BLaER1 (cell line): ENCODE results near the gene FASTK.
A peak's percentile ranks its signal among the peaks of the same experiment; 100 is the strongest.
"Not testable (repeated sequence)": the region's sequence is repeated elsewhere in the genome, so short reads cannot be mapped to it uniquely, and the experiment has no call there.

Experiments
- H3K27ac ChIP-seq: shearing (Covaris generic); formaldehyde crosslinking; 2 replicates; pipeline ENCODE4 v1.8.1; 2022
- H3K27me3 ChIP-seq: shearing (Covaris generic); formaldehyde crosslinking; 2 replicates; pipeline ENCODE4 v1.8.1; 2022
- H3K36me3 ChIP-seq: shearing (Covaris generic); formaldehyde crosslinking; 2 replicates; pipeline ENCODE4 v1.8.1; 2022
- H3K4me1 ChIP-seq: shearing (Covaris generic); formaldehyde crosslinking; 2 replicates; pipeline ENCODE4 v1.8.1; 2022
- H3K4me2 ChIP-seq: shearing (Covaris generic); formaldehyde crosslinking; 2 replicates; pipeline ENCODE4 v1.8.1; 2022
- H3K4me3 ChIP-seq: shearing (Covaris generic); formaldehyde crosslinking; 2 replicates; pipeline ENCODE4 v1.8.1; 2022
- H3K9ac ChIP-seq: shearing (Covaris generic); formaldehyde crosslinking; 2 replicates; pipeline ENCODE4 v1.8.1; 2022
- H3K9me3 ChIP-seq: shearing (Covaris generic); formaldehyde crosslinking; 2 replicates; pipeline ENCODE4 v1.8.1; 2022
- H4K20me1 ChIP-seq: shearing (Covaris generic); formaldehyde crosslinking; 2 replicates; pipeline ENCODE4 v1.8.1; 2022
- Cebpa-rat ChIP-seq: shearing (Covaris generic); IDR thresholded peaks from 2 replicates; pipeline ENCODE4 v1.8.1; 2022

Gene FASTK

GRCh38 chr7:151031011-151031410 is 49.6 kb downstream of the FASTK start:
- H4K20me1 ChIP-seq = 0 out of 2 replicates have a peak, but pooled peaks cover 7% of the 10 kb centered on the region
- TF ChIP-seq Cebpa-rat = no peak
- H3K4me1 ChIP-seq = peaks cover 21% of the 10 kb centered on the region
- peaks cover under 1% of the 10 kb centered on the region; the same call in 1 of the 2 replicates for H3K27me3 ChIP-seq
- H3K9ac ChIP-seq = 0 out of 2 replicates have a peak overlapping the region, but pooled peaks have one; percentile 15
- H3K36me3 ChIP-seq = peaks cover 33% of the 10 kb centered on the region
- no peak overlapping the region for H3K27ac ChIP-seq
- H3K9me3 ChIP-seq = no peaks in the 10 kb centered on the region
- H3K4me2 ChIP-seq = no peak overlapping the region
- H3K4me3 ChIP-seq = no peak overlapping the region

- Histone ChIP-seq H3K9me3 (no peaks in the 10 kb centered on the region), H3K36me3 (peaks cover 13% of the 10 kb centered on the region), H3K4me1 (peaks cover 21% of the 10 kb centered on the region), H3K27ac (peak overlapping the region; percentile 50), H3K27me3 (peaks cover 3% of the 10 kb centered on the region; the same call in 1 of the 2 replicates), H4K20me1 (0 out of 2 replicates have a peak, but pooled peaks cover 6% of the 10 kb centered on the region), H3K9ac (peak overlapping the region; percentile 60), H3K4me2 (peak overlapping the region; percentile 89), H3K4me3 (peak overlapping the region; percentile 69)
- no peak for TF ChIP-seq Cebpa-rat
These were observed 51.6 kb downstream of the FASTK start for GRCh38 chr7:151028948-151029501.

GRCh38 chr7:151028131-151028947 is 52.3 kb downstream of the FASTK start, which contains the start of gene ABCB8:
ABCB8 (plus strand) TSS chr7:151028450; CDS start chr7:151028516, 66 bp downstream.
- no peak for TF ChIP-seq Cebpa-rat
- peak within 1 kb of the TSS; percentile 69 for H3K4me3 ChIP-seq
- H4K20me1 ChIP-seq = no peaks in the 10 kb centered on the region
- peak within 1 kb of the TSS; percentile 50 for H3K27ac ChIP-seq
- peak within 1 kb of the TSS; percentile 60 for H3K9ac ChIP-seq
- peak within 1 kb of the TSS; percentile 93 for H3K4me2 ChIP-seq
- no peaks in the 10 kb centered on the region for H3K9me3 ChIP-seq
- peaks cover 27% of the 10 kb centered on the region for H3K4me1 ChIP-seq
- H3K36me3 ChIP-seq = peaks cover 12% of the 10 kb centered on the region; the same call in 1 of the 2 replicates
- peaks cover 3% of the 10 kb centered on the region; the same call in 1 of the 2 replicates for H3K27me3 ChIP-seq

DNA sequence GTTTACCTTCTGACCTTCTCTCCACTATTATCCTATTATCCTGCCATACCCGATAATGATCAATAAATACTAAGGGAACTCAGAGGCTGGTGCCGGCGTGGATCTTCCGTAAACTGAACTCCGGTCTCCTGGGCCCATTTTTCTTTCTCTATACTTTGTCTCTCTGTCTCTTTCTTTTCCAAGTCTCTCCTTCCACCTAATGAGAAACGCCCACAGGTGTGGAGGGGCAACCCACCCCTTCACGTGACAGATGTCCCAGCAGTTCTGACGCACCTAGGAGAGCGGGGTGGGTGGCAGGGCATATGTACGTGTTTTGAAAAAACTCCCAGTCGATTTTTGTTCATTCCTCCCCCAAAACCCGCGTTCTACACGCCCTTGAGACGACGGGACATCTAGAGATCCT is 52.9 kb downstream of the FASTK start:
- Histone ChIP-seq H3K36me3 (peaks cover 12% of the 10 kb centered on the region; the same call in 1 of the 2 replicates), H3K9ac (peak overlapping the region; percentile 18; the same call in 1 of the 2 replicates), H3K4me1 (peaks cover 33% of the 10 kb centered on the region), H3K4me2 (peak overlapping the region; percentile 93), H3K4me3 (peak overlapping the region; percentile 69)
- not testable (repeated sequence) for H3K27ac ChIP-seq, H4K20me1 ChIP-seq, H3K27me3 ChIP-seq, H3K9me3 ChIP-seq

DNA sequence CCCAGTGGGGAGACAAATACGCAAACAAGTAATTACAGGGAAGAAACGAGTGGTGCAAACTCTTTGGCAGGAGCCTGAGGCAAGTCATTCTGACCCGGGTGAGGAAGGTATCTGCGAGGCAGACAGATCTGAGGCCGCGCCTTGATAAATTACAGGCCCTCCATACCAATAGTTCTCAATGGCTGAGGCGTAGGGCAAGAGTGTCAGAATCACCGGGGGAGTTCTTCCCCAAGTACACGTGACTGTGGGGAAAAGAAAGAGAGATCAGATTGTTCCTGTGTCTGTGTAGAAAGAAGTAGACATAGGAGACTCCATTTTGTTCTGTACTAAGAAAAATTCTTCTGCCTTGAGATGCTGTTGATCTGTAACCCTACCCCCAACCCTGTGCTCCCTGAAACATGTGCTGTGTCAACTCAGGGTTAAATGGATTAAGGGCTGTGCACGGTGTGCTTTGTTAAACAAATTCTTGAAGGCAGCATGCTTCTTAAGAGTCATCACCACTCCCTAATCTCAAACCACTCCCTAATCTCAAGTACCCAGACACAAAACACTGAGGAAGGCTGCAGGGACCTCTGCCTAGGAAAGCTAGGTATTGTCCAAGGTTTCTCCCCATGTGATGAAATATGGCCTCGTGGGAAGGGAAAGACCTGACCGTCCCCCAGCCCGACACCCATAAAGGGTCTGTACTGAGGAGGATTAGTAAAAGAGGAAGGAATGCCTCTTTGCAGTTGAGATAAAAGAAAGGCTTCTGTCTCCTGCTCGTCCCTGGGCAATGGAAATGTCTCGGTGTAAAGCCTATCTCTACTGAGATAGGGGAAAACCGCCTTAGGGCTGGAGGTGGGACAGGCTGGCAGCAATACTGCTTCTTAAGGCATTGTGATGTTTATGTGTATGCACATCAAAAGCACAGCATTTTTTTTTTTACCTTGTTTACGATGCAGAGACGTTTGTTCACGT is 53.6 kb downstream of the FASTK start:
- not testable (repeated sequence) for H3K27ac ChIP-seq, H3K27me3 ChIP-seq, H3K9ac ChIP-seq, H3K9me3 ChIP-seq, H3K4me3 ChIP-seq, H4K20me1 ChIP-seq
- H3K4me2 ChIP-seq = peak overlapping the region; percentile 93
- H3K36me3 ChIP-seq = 0 out of 2 replicates have a peak, but pooled peaks cover 10% of the 10 kb centered on the region
- peaks cover 33% of the 10 kb centered on the region for H3K4me1 ChIP-seq
